AG09319 (cell line): Measurements from ENCODE around the gene RAB11FIP5.

ENCODE experiments used
- DNase-seq: peaks from one replicate; pipeline ENCODE4 v3.0.0-alpha.2; 2010; ENCODE audit warnings: low read depth; ENCODE audit errors: extremely low read depth
- TF ChIP-seq, protein P1 (sequence below): IDR thresholded peaks from 2 replicates; pipeline ENCODE4 v1.5.1; 2011; ENCODE audit warnings: low read depth, mild to moderate bottlenecking, inconsistent platforms, low read length, moderate library complexity

Gene RAB11FIP5

DNA sequence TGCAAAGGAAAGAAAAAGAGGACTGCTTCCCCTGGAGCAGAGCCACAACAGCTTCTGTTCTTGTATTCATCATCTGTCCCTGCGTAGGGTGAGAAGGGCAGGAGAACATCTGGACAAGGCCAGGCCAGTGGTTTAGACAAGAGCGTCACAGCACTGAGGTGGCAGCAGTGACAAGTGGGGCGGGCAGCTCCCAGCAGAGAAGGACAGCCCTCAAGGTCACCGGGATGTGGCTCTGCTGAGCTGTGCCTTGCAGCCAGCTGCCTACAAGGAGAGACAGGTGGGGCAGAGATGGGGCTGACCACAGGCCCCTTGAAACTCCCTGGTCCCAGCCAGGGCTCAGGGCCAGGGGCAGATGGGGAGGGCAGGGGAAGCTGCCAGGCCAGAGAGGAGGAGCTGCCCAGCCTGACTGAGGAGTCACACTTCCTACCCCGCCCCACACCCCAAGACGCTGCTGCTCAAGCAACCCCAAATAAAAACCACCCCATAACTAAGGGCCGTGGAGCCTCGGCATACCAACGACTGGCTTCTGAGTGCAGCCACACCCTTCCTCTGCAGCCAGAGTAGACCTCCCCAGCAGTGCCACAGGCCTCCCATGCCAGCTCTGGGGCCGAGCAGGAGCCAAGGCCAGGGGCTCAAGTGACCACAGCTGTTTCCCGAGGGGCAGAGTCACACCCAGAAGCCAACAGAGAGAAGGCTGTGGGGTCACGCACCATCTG lies 5.4 kb downstream of the RAB11FIP5 start:
- TF ChIP-seq, protein P1, sequence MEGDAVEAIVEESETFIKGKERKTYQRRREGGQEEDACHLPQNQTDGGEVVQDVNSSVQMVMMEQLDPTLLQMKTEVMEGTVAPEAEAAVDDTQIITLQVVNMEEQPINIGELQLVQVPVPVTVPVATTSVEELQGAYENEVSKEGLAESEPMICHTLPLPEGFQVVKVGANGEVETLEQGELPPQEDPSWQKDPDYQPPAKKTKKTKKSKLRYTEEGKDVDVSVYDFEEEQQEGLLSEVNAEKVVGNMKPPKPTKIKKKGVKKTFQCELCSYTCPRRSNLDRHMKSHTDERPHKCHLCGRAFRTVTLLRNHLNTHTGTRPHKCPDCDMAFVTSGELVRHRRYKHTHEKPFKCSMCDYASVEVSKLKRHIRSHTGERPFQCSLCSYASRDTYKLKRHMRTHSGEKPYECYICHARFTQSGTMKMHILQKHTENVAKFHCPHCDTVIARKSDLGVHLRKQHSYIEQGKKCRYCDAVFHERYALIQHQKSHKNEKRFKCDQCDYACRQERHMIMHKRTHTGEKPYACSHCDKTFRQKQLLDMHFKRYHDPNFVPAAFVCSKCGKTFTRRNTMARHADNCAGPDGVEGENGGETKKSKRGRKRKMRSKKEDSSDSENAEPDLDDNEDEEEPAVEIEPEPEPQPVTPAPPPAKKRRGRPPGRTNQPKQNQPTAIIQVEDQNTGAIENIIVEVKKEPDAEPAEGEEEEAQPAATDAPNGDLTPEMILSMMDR: no peak
- no peak for DNase-seq

DNA sequence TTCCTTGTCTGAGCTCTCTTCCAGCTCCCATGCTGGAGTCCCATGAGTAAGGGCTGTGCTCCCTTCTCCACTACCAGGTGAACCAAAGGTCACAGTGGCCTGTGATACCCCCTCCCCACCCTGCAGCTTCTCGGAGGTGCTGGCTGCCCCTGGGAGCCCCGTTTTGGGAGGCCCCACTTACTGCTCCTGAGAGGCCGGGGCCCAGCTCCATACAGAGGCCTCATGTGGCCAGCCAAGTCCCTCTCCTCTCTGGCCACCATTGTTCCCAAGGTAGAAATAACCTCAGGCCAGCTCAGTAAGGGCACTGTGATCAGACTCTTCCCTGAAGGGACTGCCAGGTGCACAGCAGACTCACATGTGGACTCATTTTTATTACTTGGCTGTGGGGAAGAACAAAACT lies 6.0 kb downstream of the RAB11FIP5 start:
- TF ChIP-seq, protein P1: no peak
- DNase-seq: no peak

DNA sequence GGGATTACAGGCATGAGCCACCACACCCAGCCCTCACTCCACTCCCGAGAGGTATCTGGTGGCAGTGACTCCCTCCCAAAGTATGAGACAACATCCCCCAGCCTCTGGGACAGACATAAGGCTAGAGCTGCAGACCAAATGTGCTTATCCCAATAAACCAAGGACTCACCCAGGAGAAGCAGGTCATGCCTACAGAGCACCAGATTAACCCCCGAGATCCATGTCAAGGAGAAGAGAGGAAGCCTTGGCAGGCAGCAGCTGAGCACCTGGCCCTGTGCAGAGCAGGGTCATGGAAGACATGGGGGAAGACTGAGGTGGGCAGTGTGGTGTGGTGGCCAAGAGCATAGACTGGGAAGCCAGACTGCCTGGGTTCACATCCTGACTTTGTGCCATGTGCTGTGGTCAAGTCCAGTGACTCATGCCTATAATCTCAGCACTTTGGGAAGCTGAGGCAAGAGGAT lies 7.2 kb downstream of the RAB11FIP5 start:
- TF ChIP-seq, protein P1: no peak
- no peak for DNase-seq

DNA sequence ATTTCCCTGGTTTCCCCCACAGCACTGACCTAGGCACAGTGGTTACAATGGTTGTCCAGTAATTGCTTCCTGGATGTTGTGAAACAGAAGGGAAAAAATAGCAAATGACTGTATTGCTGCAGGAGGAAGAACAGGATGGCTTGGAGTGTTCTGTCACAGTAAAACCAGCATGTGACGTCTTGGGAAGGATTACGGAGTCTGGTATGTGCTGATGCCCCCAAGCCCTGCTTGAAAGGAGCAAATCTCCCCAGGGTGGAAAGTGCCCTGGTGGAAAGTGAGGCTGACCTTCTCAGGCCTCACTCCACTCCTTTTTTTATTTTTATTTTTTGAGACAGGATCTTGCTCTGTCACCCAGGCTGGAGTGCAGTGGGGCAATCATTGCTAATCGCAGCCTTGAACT lies 7.8 kb downstream of the RAB11FIP5 start:
- TF ChIP-seq, protein P1: no peak
- no peak for DNase-seq

DNA sequence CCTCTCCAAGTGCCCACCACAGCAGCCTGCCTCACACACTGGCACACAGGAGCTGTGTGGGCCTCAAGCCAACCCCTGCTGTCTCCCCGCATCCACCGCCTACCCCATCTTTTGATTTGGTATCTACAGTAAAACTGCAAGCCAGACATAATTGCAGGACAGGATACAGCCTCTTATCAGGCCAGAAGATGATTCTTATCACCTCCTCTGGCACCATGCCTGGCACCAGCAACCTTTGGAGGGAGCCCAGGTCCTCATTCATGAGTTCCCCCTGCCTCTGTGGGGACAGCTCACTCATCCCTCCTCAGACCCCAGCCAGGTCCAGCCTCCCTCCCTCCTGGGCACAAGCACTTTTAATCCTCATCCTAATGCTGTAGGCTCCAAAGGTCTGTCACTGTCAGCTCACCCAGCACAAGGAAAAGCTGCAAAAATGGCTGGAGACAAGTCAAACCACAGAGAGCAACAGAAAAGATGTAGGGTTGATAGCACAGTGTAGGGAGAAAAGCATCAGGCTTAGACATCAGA lies 9.7 kb downstream of the RAB11FIP5 start:
- TF ChIP-seq, protein P1: no peak
- no peak for DNase-seq

DNA sequence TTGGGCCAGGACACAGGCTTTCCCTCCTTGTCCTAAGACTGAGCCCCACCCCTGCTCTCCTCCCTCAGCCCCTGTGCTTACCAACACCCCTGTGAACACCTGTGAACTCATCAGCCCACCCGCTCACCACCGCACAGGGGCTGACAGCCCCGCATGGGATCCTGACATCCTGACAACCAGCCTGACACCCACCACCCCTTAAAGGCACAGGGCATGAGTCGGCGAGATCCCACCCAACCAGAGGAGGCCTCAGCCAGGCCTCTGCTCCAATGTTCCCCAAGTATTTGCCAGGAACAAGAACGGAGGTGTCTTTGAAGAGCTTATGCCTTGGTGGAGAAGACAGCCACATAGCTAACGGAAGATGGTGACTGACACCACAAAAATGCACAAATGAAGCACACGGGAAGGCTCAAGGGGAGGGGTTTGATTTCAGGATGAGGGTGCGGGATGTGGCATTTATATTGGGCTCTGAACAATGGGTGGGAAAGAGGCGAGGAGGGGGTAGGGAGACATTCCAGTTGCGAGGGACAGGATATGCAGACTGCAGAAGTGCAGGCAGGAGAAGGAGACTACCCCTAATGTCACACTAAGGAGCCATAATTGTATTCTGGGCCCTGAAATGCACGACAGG lies 11.0 kb downstream of the RAB11FIP5 start:
- TF ChIP-seq, protein P1: no peak
- no peak for DNase-seq

DNA sequence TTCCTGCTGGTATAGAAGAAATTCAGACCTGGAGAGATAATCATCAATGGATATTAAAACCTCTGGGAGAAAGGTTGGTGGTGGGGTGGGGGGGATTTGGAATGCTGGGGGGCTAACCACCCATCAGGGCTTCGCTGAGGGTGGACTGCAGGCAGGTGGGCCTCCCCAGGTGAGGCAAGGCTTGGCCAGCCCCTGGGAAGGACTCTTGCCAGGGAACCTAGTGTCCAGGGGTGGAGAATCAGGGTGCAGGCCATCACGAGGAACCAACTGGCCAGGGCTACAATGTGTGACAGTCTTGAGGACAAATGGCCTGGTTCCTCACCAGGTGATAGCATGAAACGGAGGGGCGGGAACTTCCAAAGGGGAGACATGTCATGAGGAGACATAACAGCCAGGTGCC lies 11.8 kb downstream of the RAB11FIP5 start:
- TF ChIP-seq, protein P1: no peak
- DNase-seq: no peak
